Large intestine (tissue), 3 donors: Measurements from ENCODE around the gene FUT8. TPM values are rescaled to one million over a fixed set of nuclear protein-coding genes. Genes with fewer than 3 reads are reported as not detected.

ENCODE experiments used
- DNase-seq, 2 donors: peaks; one replicate each; pipeline versions ENCODE4 v3.0.0 to v3.0.0-alpha.2; 2013
- H3K27ac ChIP-seq: one replicate; pipeline ENCODE4 v1.5.1; 2013; ENCODE audit warnings: low read length
- H3K27me3 ChIP-seq: 2 replicates; pipeline ENCODE4 v1.6.1; 2013; ENCODE audit warnings: low read length; ENCODE audit not compliant: control insufficient read depth, insufficient read depth
- H3K36me3 ChIP-seq: 2 replicates; pipeline ENCODE4 v1.6.1; 2013; ENCODE audit warnings: low read length; ENCODE audit not compliant: control insufficient read depth, insufficient read depth
- H3K4me1 ChIP-seq: one replicate; pipeline ENCODE4 v1.6.1; 2013; ENCODE audit warnings: low read length; ENCODE audit not compliant: control insufficient read depth, insufficient read depth
- H3K4me3 ChIP-seq: one replicate; pipeline ENCODE4 v1.5.1; 2013; ENCODE audit warnings: low read length
- H3K9me3 ChIP-seq: one replicate; pipeline ENCODE4 v1.6.1; 2013; ENCODE audit warnings: mild to moderate bottlenecking, low read depth, low read length, moderate library complexity; ENCODE audit not compliant: control insufficient read depth
- WGBS: methylation state at CpG from one replicate; pipeline ENCODE4 v1.1.5; 2013; ENCODE audit warnings: low lambda C conversion rate; ENCODE audit not compliant: insufficient coverage; 5-methylcytosine and 5-hydroxymethylcytosine counted together
- polyA plus RNA-seq: library from polyadenylated mRNA; unstranded; fragments of 120-200 nt; gene quantifications from one replicate; pipeline ENCODE4 v1.2.1, GENCODE V29; 2013

FUT8 gene
- polyA plus RNA-seq, 1 donor, result 53.7 TPM

DNA sequence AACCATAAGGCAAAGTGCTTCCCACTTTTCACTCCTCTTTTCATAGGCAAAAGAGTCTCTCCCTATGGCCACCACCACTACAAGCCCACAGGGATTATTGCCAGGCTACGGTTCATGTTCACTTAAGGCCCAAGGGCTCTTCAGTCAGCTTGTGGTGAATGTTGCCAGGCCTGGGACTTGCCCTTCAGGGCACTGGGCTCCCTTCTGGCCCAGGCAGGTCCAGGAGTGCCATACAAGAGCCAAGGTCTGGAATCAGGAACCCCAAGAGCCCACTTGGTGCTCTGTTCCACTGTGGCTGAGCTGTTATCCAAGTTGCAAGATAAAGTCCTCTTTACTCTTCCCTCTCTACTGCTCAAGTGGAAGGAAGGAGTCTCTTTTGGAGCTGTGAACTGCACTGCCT, 307.6 kb downstream of the FUT8 start:
- Histone ChIP-seq H3K36me3 (peaks cover 17% of the 10 kb centered on the region), H3K4me3 (no peak overlapping the region), H3K27ac (no peak overlapping the region), H3K27me3 (no peaks in the 10 kb centered on the region), H3K9me3 (peaks cover 30% of the 10 kb centered on the region), H3K4me1 (no peaks in the 10 kb centered on the region)
- no CpG with 5 or more reads among the region's 1 CpG for WGBS
- no peak for DNase-seq

DNA sequence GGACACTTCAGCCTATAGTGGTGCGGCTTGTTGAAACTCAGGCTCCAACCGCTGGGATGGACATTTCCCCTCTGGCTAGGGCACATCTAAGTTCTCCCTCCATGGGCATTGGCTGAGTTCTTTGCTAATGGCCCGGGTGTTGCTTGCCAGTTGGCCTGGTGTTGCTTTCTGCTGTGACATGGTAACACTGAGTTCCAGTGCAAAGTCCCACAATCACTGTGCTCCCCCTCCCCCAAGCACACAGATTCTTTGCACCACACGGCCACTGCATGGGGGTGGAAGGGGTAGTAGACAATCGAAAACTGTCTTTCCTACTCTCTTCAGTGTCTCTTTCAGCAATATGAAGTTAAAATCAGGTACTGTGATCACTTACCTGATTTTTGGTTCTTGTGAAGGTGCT, 308.2 kb downstream of the FUT8 start:
- Histone ChIP-seq H3K27me3 (no peaks in the 10 kb centered on the region), H3K36me3 (peaks cover 20% of the 10 kb centered on the region), H3K9me3 (peaks cover 27% of the 10 kb centered on the region), H3K27ac (no peak overlapping the region), H3K4me1 (no peaks in the 10 kb centered on the region), H3K4me3 (no peak overlapping the region)
- WGBS, result 100% methylated on average over 1 of the region's 5 CpGs
- no peak for DNase-seq

- WGBS, result no CpG with 5 or more reads among the region's 3 CpGs
- Histone ChIP-seq H3K4me1 (no peaks in the 10 kb centered on the region), H3K9me3 (peaks cover 7% of the 10 kb centered on the region), H3K27ac (no peak overlapping the region), H3K36me3 (peaks cover 32% of the 10 kb centered on the region), H3K27me3 (no peaks in the 10 kb centered on the region), H3K4me3 (no peak overlapping the region)
- no peak for DNase-seq
Measured at GRCh38 chr14:65723348-65723747, 310.8 kb downstream of the FUT8 start.

- peaks cover 20% of the 10 kb centered on the region for H3K36me3 ChIP-seq
Measured at GRCh38 chr14:65728604-65729003, 316.1 kb downstream of the FUT8 start.

GRCh38 chr14:65729566-65729965, 317.0 kb downstream of the FUT8 start:
- DNase-seq, result no peak
- Histone ChIP-seq H3K27ac (no peak overlapping the region), H3K4me1 (no peaks in the 10 kb centered on the region), H3K36me3 (peaks cover 20% of the 10 kb centered on the region), H3K4me3 (no peak overlapping the region), H3K27me3 (no peaks in the 10 kb centered on the region), H3K9me3 (no peaks in the 10 kb centered on the region)
- 100% methylated on average over 3 of the region's 5 CpGs for WGBS

More at GRCh38 chr14:65728604-65729003, 316.1 kb downstream of the FUT8 start:
- DNase-seq, result no peak
- WGBS, result no CpG with 5 or more reads among the region's 3 CpGs
- Histone ChIP-seq H3K4me3 (no peak overlapping the region), H3K4me1 (no peaks in the 10 kb centered on the region), H3K27me3 (no peaks in the 10 kb centered on the region), H3K27ac (no peak overlapping the region), H3K9me3 (no peaks in the 10 kb centered on the region)

DNA sequence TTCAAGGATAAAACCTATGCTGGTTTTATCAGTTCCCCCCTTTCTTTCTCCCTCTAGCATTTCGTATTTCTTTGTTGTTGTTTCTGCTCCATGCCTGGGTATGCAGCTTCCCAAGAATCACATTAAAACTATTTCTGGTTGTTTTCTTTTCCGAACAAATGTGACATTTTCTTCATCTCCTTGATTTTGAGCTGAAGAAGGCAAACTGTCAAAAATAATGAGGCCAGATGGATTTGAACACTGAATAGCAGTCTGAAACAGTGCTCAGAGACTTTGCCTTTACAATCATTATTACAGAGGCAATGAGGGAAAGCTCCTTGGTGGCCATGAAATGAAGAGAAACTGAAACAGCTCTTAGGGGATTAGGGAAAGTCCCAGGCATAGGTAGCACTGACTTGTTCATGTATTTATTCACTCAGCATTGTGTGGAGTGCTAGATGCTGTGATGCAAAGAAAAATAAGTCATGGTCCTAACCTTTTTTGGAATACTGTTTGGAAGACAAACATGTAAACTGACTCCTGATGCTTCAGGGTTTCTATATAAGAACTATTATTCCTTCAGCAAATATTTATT, 319.5 kb downstream of the FUT8 start:
- Histone ChIP-seq H3K27ac (no peak overlapping the region), H3K9me3 (no peaks in the 10 kb centered on the region), H3K4me1 (no peaks in the 10 kb centered on the region), H3K4me3 (no peak overlapping the region), H3K36me3 (peaks cover 10% of the 10 kb centered on the region), H3K27me3 (no peaks in the 10 kb centered on the region)
- WGBS, result 93% methylated on average over 2 of the region's 2 CpGs
- peak in 1 of 2 donors; percentile 29 for DNase-seq

- peaks cover 19% of the 10 kb centered on the region for H3K36me3 ChIP-seq
- 100% methylated on average over 1 of the region's 4 CpGs for WGBS
Measured at GRCh38 chr14:65738339-65738738, 325.8 kb downstream of the FUT8 start.

GRCh38 chr14:65745396-65746190, 333.1 kb downstream of the FUT8 start:
- 96% methylated on average over 4 of the region's 8 CpGs for WGBS
- H3K9me3 ChIP-seq, result no peaks in the 10 kb centered on the region
- no peaks in the 10 kb centered on the region for H3K4me1 ChIP-seq
- H3K36me3 ChIP-seq, result peaks cover 18% of the 10 kb centered on the region
- H3K4me3 ChIP-seq, result no peak overlapping the region
- no peaks in the 10 kb centered on the region for H3K27me3 ChIP-seq
- no peak for DNase-seq
- no peak overlapping the region for H3K27ac ChIP-seq

More at GRCh38 chr14:65738339-65738738, 325.8 kb downstream of the FUT8 start:
- no peaks in the 10 kb centered on the region for H3K27me3 ChIP-seq
- H3K4me1 ChIP-seq, result no peaks in the 10 kb centered on the region
- no peaks in the 10 kb centered on the region for H3K9me3 ChIP-seq
- no peak overlapping the region for H3K27ac ChIP-seq
- DNase-seq, result no peak
- no peak overlapping the region for H3K4me3 ChIP-seq

GRCh38 chr14:65748796-65749195, 336.3 kb downstream of the FUT8 start:
- H3K4me3 ChIP-seq, result no peak overlapping the region
- WGBS, result 100% methylated on average over 1 of the region's 2 CpGs
- H3K4me1 ChIP-seq, result peaks cover 17% of the 10 kb centered on the region
- H3K27ac ChIP-seq, result no peak overlapping the region
- no peaks in the 10 kb centered on the region for H3K27me3 ChIP-seq
- H3K9me3 ChIP-seq, result no peaks in the 10 kb centered on the region
- peaks cover 3% of the 10 kb centered on the region for H3K36me3 ChIP-seq
- no peak for DNase-seq

GRCh38 chr14:65749287-65749686, 336.8 kb downstream of the FUT8 start:
- 86% methylated on average over 3 of the region's 3 CpGs for WGBS
- no peak overlapping the region for H3K27ac ChIP-seq
- no peak overlapping the region for H3K4me3 ChIP-seq
- H3K36me3 ChIP-seq, result no peaks in the 10 kb centered on the region
- H3K27me3 ChIP-seq, result no peaks in the 10 kb centered on the region
- no peaks in the 10 kb centered on the region for H3K9me3 ChIP-seq
- DNase-seq, result no peak
- H3K4me1 ChIP-seq, result peaks cover 20% of the 10 kb centered on the region
